ENCODE results near the gene MISFA. TPM values are rescaled to one million over a fixed set of nuclear protein-coding genes. Genes with fewer than 3 reads are reported as not detected.

The MISFA gene
- total RNA-seq (2022; extraction: Qiagen RNA extraction) = 2.0 to 2.9 TPM (median 2.3 TPM) in 5 replicates

DNA sequence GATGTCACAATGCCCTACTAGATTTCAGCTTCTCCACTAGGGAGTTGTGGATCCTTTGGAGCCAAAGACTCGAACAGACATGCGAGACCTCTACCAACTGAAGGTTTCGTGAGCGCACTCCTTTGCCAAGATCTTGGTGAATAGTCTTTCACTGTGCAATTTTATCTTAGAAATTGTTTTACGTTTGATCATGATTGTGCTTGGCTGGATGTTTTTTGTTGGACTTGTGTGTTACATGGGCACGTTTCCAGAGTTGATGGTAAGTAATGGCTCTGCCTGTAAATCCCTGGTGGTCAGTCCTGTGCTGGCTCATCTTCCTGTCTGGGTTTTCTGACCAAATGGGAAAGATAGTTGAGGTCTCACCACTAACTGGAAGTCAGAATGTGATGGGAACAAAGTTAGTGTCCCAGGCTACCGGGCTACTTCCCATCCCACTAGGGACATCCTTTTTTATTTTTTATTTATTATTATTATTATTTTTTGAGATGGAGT, at the start of gene MISFA:
TSS of gene MISFA (plus strand) at position 51 of the 492 bp plus-strand sequence. CDS start at position 191, 140 bp downstream.

DNA sequence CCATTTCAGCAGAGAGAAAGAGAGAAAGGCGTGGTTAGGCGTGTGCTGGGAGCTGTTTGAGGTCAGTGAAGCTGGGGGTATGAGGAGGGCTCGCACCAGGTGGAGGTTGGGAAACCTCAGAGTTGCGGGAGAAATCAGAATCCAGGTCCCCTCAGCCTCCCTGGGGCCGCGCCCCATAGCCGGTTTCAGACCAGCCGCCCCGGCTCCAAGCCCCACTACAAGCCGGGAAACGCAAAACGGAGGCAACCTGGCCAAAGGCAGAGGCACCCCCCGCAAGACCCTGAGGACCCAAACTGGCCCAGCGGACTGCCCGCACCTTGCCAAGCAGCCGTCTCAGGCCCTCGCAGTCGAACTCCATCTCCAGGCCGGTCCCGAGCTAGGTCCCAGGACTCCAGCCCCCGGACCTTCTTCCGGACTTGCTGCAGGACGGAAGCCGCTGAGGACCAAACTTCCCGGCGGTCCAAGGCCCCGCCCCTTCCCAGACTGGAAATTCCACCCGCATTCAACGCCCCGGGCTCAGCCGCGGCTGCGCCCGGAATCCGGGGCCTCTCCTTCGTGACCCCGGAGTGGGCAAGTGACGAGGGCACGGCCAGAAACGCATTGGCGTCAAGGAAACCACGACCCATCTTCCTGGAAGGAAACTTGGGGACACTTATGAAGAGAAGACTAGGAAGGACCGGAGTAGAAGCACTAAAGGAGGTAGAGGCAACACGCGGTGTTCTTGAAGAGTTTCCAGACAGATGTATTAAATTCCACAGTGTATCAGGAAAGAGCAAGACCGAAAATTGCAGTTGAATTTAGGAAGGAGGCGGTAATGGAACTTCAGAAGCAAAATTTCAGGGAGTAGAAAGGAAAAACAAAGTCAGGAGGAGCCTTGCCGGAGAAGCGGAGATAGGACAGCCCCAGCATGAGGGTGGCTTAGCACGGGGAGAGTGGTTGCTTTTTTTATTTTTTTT, 11.0 kb upstream of the MISFA start, which contains the start of gene UEVLD:
TSS of gene UEVLD (minus strand) at position 438 of the 956 bp plus-strand sequence. CDS start at position 358, 80 bp downstream.

DNA sequence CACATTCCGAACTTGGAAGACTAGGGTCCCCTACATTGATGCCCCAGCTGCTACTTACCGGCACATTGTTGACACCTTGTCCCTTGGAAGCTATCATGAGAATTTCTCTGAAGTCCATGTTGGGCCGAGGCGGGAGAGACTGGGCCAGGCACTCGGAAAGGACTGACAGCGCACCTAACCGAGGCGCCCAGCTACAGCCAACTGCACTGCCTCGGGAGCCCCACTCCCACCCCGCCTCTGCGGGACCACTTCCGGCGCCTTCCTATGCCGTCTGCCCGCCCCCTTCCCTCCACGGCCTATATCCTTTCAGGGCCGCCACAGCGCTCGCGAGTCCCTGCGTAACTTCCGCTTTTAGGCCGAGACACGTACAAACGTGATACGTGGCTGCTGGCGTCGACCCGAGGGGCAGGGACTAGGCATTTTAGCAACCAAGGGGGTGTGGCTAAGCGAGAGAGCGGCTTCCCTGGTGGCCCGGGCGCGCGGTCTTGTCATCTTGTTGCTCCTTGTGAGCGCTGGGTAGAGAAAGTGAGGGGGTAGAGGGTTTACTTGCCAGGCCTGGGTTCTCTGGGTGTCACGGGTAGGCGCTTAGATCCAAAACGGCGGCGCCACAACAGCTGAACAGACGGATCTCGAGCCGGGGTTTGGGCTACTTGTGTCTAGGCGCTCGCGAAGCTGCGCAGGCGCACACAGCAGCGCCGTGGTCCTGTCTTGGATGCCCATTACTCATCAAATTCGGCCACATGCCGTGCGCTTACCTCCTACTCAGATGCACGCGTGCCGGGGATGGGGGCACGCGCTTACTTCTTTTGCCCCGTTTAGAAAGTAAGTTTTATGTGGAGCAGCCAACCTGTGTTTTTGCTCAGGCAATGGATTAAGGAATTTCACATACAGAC, 34.8 kb downstream of the MISFA start, which contains the start of gene SPTY2D1:
TSS of gene SPTY2D1 (minus strand) at position 203 of the 893 bp plus-strand sequence. CDS start at position 118, 85 bp downstream.

Other genes starting within 250 kb of the MISFA start
- 2,733 to 4,246 TPM (median 3,146 TPM) in 5 replicates for gene LDHA, start 205.2 kb upstream of the MISFA start, total RNA-seq (2022; extraction: Qiagen RNA extraction)
- not detected in 5 replicates for gene LDHC, start 187.5 kb upstream of the MISFA start, total RNA-seq (2022; extraction: Qiagen RNA extraction)
- gene LDHAL6A, start 143.9 kb upstream of the MISFA start, total RNA-seq (2022; extraction: Qiagen RNA extraction) = not detected in 5 replicates
- gene TSG101, start 72.8 kb upstream of the MISFA start, total RNA-seq (2022; extraction: Qiagen RNA extraction) = 90.9 to 107 TPM (median 98.1 TPM) in 5 replicates
- 17.3 to 27.0 TPM (median 20.4 TPM) in 5 replicates for gene UEVLD, start 11.1 kb upstream of the MISFA start, total RNA-seq (2022; extraction: Qiagen RNA extraction)
- 15.0 to 22.9 TPM (median 17.1 TPM) in 5 replicates for gene SPTY2D1, start 34.6 kb downstream of the MISFA start, total RNA-seq (2022; extraction: Qiagen RNA extraction)
- gene TMEM86A, start 99.0 kb downstream of the MISFA start, total RNA-seq (2022; extraction: Qiagen RNA extraction) = 0.22 to 0.45 TPM (median 0.28 TPM) in 5 replicates
- 0.02 TPM in 1 of 5 replicates, not detected in the others for gene IGSF22, start 126.4 kb downstream of the MISFA start, total RNA-seq (2022; extraction: Qiagen RNA extraction)
- gene PTPN5, start 192.0 kb downstream of the MISFA start, total RNA-seq (2022; extraction: Qiagen RNA extraction) = 0.02 TPM in 1 of 5 replicates, not detected in the others